HG02884 (cell line): ENCODE results near the gene CAP2.
A peak's percentile ranks its signal among the peaks of the same experiment; 100 is the strongest.
"Not testable (repeated sequence)": the region's sequence is repeated elsewhere in the genome, so short reads cannot be mapped to it uniquely, and the experiment has no call there.

Experiments
- ATAC-seq: cut with Tn5 transposase; IDR thresholded peaks from one replicate; pipeline ENCODE4 v1.9.1; 2021; ENCODE audit warnings: mild to moderate bottlenecking, moderate library complexity; ENCODE audit not compliant: unreplicated experiment

Gene CAP2

DNA sequence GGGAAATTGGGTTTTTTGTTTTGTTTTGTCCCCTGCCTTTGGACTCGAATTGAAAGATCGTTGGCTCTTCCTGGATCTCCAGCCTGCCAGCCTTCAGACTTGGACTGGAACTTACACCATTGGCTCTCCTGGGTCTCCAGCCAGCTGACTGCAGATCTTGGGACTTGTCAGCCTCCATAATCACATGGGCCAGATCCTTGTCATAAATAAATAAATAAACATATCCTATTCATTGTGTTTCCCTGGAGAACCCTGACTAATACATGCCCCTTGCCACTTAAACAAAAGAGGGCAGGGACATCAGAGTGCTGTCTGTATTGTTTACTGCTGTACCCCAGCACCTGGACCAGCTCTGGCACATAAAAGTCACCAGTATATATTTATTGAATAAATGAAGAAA lies 101.5 kb downstream of the CAP2 start:
- no peak for ATAC-seq

DNA sequence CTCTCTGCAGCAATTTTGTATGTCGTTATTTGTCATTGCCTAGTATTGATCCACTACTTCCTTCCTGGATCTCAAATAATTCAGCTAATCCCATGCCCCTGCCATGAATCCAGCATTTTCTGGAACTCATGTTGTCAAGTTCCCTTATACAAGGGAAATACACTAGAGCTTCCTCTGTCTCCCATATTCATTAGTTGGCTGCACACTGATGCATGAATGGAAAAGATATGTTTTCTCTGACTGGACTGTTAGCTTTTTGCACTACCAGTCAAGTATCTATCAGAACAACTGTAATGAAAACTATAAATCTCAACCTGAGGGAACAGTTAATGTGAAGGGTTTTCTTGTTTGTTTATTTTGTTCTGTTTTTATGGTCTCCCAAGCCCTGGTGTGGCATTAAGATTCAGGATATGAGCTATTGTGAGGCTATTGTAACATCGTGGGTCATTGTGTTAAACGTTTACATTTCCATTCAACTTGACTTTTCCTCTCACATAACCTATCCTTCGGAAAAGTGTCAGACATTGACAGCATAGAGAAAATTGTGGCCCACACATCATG lies 104.2 kb downstream of the CAP2 start:
- ATAC-seq: no peak

DNA sequence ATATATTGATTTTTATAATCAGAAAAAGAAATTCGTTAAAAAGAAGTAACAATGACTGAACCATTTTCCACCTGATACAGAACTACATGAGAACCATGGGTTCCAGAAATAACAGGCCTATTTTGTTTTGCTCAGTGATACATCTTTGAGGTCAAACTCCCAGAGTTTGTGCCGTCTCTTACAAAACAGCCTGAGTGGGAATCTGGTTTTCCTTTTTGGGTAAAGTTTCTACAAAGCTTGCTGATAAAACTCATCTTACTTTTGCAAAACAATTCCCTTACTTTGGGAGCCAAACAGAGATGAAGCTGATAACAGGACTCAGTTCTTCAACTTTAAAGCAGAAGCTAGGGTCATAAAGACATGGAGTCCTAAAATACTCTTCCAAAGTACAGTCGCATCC lies 108.0 kb downstream of the CAP2 start:
- no peak for ATAC-seq

GRCh38 chr6:17501982-17502704 lies 108.7 kb downstream of the CAP2 start:
- no peak for ATAC-seq

DNA sequence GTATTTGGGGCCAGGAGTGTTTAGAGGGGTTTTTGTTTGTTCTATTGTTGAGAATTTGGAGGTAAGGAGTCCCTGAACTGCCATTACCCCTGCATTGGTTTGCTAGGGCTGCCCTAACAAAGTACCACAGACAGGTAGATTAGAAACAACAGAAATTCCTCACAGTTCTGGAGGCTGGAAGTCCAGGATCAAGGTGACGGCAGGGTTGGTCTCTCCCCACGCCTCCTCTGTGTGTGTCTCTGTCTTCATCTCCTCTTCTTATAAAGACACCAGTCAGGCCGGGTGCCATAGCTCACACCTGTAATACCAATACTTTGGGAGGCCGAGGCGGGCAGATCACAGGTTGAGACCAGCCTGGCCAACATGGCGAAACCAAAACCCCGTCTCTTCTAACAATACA lies 109.7 kb downstream of the CAP2 start:
- no peak for ATAC-seq

GRCh38 chr6:17504005-17504404 lies 110.6 kb downstream of the CAP2 start:
- ATAC-seq: no peak

- ATAC-seq: no peak
Observed at GRCh38 chr6:17505062-17505476, 111.7 kb downstream of the CAP2 start.

- no peak for ATAC-seq
Observed at GRCh38 chr6:17505767-17506280, 112.4 kb downstream of the CAP2 start.

GRCh38 chr6:17506531-17506930 lies 113.1 kb downstream of the CAP2 start:
- ATAC-seq: no peak

GRCh38 chr6:17506962-17507361 lies 113.6 kb downstream of the CAP2 start:
- ATAC-seq: no peak

GRCh38 chr6:17511084-17511483 lies 117.7 kb downstream of the CAP2 start:
- no peak for ATAC-seq

- no peak for ATAC-seq
Observed at GRCh38 chr6:17511580-17511979, 118.2 kb downstream of the CAP2 start.

GRCh38 chr6:17519120-17519519 lies 125.7 kb downstream of the CAP2 start:
- no peak for ATAC-seq

- no peak for ATAC-seq
Observed at GRCh38 chr6:17525637-17526036, 132.2 kb downstream of the CAP2 start.

- ATAC-seq: no peak
Observed at GRCh38 chr6:17527076-17527475, 133.7 kb downstream of the CAP2 start.

- no peak for ATAC-seq
Observed at GRCh38 chr6:17530321-17530835, 137.0 kb downstream of the CAP2 start.

- peak; percentile 89 for ATAC-seq
Observed at GRCh38 chr6:17536586-17536985, 143.2 kb downstream of the CAP2 start.

- ATAC-seq: no peak
Observed at GRCh38 chr6:17542243-17542642, 148.8 kb downstream of the CAP2 start.

GRCh38 chr6:17545681-17546080 lies 152.3 kb downstream of the CAP2 start:
- not testable (repeated sequence) for ATAC-seq

- no peak for ATAC-seq
Observed at GRCh38 chr6:17551383-17551958, 158.1 kb downstream of the CAP2 start.

GRCh38 chr6:17552861-17553260 lies 159.5 kb downstream of the CAP2 start:
- no peak for ATAC-seq

DNA sequence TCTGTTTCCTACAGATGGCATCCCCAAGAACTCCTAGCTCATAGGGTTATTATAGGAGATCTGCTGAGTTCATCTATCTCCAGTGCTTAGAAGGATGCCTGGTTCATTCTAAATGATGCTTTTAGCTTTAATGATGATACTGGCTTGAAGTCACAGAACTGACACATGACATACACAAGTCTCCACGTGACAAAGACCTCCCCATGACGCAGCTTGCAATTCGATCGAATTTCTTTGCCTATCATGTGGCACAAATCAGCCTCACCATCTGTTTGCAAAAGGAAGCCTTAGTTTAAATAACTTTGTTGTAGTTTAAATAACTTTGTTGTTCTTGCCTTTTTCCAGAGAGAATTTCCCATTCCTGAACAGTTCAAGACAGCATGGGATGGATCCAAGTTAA lies 162.6 kb downstream of the CAP2 start:
- ATAC-seq: no peak
